GM06990 (cell line): ENCODE data around the gene GDPD4.

Source experiments
- DNase-seq: peaks from one replicate; pipeline ENCODE4 v3.0.0-alpha.2; 2011; ENCODE audit not compliant: insufficient read length; ENCODE audit errors: extremely low read depth
- H3K27me3 ChIP-seq: replicated peaks from 2 replicates; pipeline ENCODE4 v1.6.0; 2011; ENCODE audit warnings: low read length; ENCODE audit not compliant: control insufficient read depth, insufficient read depth
- H3K36me3 ChIP-seq: 2 replicates; pipeline ENCODE4 v1.5.1; 2011; ENCODE audit warnings: low read length; ENCODE audit not compliant: control insufficient read depth, insufficient read depth
- H3K4me3 ChIP-seq: replicated peaks from 2 replicates; pipeline ENCODE4 v1.5.1; 2011; ENCODE audit warnings: low read depth, mild to moderate bottlenecking, control low read depth, low read length
- TF ChIP-seq, protein P1 (sequence below): IDR thresholded peaks from 2 replicates; pipeline ENCODE4 v1.5.1; 2011; ENCODE audit warnings: low read length, control low read depth, mild to moderate bottlenecking, inconsistent platforms; ENCODE audit not compliant: insufficient read depth, poor library complexity, severe bottlenecking

Gene GDPD4

DNA sequence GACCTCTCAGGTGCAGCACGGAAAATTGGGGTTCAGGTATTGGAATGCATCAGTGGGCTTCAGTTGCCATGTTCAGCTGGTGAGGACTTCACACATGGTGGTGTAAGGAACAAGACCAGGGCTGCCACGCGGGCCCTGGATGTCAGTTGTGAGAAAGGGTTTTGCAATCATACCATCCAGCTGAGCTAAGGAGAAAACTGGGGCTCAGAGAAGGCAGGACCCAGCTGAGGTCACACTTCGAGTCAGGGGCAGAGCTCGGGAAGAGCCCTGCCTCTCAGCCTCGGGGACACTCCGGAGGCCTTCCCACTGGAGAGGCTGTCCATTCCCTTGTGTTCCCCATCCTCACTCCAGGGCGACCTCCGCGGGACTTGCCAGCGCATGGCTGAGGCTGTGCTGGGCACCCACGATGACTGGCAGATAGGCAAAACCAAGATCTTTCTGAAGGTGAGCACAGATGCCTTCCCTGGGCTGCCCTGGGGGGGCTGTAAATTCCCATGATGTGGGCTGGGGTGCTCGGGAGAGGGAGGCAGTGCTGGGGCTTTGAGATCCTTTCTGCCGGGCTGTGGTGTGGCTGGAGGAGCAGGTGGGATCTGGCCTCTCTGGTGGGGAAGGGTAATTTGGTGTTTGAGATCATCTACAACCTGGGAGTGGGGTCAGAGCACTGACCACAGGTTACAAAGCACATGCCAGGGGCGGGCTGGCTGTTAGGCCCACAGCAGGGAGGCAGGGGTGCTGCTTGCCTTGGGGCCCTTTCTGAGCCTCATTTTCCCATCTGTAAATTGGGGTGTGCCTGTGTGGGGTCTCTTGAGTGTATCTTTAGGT lies 126.3 kb downstream of the GDPD4 start:
- DNase-seq = no peak
- H3K36me3 ChIP-seq = no peaks in the 10 kb centered on the region
- H3K27me3 ChIP-seq = no peaks in the 10 kb centered on the region; the same call in none of the 2 replicates
- no peak overlapping the region for H3K4me3 ChIP-seq
- TF ChIP-seq, protein P1, sequence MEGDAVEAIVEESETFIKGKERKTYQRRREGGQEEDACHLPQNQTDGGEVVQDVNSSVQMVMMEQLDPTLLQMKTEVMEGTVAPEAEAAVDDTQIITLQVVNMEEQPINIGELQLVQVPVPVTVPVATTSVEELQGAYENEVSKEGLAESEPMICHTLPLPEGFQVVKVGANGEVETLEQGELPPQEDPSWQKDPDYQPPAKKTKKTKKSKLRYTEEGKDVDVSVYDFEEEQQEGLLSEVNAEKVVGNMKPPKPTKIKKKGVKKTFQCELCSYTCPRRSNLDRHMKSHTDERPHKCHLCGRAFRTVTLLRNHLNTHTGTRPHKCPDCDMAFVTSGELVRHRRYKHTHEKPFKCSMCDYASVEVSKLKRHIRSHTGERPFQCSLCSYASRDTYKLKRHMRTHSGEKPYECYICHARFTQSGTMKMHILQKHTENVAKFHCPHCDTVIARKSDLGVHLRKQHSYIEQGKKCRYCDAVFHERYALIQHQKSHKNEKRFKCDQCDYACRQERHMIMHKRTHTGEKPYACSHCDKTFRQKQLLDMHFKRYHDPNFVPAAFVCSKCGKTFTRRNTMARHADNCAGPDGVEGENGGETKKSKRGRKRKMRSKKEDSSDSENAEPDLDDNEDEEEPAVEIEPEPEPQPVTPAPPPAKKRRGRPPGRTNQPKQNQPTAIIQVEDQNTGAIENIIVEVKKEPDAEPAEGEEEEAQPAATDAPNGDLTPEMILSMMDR = no peak

DNA sequence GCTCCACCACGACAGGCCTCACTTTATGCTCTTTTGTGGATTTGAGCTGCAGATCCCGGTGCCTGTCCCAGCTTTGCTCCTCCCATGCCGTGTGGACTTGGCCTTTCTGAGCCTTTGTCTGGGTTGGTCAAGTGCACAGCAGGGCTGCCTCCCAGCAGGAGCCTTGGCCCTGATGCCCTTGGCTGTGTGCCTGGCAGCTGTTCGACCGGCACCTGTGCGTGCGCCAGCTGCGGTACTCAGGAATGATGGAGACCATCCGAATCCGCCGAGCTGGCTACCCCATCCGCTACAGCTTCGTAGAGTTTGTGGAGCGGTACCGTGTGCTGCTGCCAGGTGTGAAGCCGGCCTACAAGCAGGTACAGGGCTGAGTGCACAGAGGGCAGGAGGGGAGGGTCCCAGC lies 126.9 kb downstream of the GDPD4 start:
- Histone ChIP-seq H3K4me3 (no peak overlapping the region), H3K27me3 (no peaks in the 10 kb centered on the region; the same call in none of the 2 replicates), H3K36me3 (no peaks in the 10 kb centered on the region)
- DNase-seq = no peak
- TF ChIP-seq, protein P1 = no peak

DNA sequence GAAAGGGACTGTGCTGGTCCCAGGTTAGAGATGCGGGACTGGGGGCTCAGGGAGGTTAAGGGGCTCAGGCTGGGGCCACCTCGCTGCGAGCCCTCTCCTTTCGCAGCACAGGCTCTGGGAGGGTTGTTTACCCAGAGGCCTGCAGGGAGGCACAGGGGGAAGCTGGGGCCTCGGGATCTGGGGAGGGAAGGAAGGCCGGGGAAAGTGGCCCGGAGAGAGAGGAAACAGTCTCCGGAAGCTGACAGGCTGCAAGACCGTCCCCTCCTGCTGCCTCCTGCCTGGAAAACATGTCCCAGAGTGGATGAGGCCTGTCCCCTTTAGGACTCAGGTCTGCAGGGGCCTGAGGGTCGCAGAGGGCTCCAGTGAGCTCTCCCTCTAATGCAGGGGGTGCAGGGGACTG lies 128.0 kb downstream of the GDPD4 start:
- H3K4me3 ChIP-seq = no peak overlapping the region
- TF ChIP-seq, protein P1 = no peak
- DNase-seq = no peak
- H3K27me3 ChIP-seq = no peaks in the 10 kb centered on the region; the same call in none of the 2 replicates
- no peaks in the 10 kb centered on the region for H3K36me3 ChIP-seq

DNA sequence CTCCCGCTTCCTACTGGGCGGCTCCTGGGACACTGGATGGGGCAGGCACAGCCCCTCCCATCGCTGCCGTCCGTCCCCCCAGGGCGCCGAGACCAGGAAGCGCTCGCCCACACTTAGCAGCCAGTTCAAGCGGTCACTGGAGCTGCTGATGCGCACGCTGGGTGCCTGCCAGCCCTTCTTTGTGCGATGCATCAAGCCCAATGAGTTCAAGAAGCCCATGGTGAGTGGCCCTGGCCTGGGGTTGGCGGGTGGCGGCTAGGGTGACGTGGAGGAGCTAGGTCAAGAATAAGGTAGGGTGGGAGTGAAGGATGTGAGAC lies 128.9 kb downstream of the GDPD4 start:
- no peaks in the 10 kb centered on the region for H3K36me3 ChIP-seq
- H3K4me3 ChIP-seq = no peak overlapping the region
- DNase-seq = no peak
- H3K27me3 ChIP-seq = no peaks in the 10 kb centered on the region; the same call in none of the 2 replicates
- TF ChIP-seq, protein P1 = no peak

DNA sequence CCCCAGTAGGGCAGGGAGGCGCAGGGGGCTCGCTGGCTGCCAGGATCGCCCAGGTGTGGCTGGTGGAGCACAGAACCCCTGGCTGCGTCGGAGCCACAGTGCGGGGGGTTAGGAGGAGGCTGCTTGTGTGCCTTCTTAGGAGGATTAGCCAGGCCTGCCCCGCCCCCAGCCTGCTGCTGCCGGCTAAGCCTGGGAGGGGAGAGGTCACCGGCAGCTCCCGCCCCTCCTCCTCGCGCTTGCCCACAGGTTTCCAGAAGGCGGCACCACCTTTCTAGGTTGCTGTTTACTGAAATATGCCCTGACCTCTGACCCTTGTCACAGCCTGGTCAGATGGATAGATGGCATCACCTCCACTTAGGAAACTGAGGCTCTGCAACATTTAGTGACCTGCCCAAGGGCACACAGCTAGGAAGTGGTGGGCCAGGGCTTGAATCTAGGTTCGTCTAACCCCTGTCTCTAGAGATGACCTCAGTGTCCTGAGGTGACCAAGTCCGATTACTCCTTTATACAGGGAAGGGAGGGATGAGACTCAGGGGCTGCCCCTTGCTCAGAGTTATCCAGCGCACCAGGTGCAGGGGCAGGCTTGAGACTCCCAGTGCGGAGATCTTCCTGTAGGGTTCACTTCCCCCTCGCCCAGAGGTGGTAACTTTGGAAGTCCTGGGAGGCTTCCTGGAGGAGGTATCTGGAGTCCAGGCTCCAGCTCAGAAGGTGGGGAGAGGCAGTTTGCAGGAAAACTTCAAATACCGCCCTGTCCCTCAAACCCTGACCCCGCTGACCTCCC lies 129.4 kb downstream of the GDPD4 start:
- TF ChIP-seq, protein P1 = no peak
- no peaks in the 10 kb centered on the region for H3K36me3 ChIP-seq
- no peak overlapping the region for H3K4me3 ChIP-seq
- DNase-seq = no peak
- no peaks in the 10 kb centered on the region; the same call in none of the 2 replicates for H3K27me3 ChIP-seq
